Measurements from ENCODE around the gene KCNQ2.

Gene KCNQ2

DNA sequence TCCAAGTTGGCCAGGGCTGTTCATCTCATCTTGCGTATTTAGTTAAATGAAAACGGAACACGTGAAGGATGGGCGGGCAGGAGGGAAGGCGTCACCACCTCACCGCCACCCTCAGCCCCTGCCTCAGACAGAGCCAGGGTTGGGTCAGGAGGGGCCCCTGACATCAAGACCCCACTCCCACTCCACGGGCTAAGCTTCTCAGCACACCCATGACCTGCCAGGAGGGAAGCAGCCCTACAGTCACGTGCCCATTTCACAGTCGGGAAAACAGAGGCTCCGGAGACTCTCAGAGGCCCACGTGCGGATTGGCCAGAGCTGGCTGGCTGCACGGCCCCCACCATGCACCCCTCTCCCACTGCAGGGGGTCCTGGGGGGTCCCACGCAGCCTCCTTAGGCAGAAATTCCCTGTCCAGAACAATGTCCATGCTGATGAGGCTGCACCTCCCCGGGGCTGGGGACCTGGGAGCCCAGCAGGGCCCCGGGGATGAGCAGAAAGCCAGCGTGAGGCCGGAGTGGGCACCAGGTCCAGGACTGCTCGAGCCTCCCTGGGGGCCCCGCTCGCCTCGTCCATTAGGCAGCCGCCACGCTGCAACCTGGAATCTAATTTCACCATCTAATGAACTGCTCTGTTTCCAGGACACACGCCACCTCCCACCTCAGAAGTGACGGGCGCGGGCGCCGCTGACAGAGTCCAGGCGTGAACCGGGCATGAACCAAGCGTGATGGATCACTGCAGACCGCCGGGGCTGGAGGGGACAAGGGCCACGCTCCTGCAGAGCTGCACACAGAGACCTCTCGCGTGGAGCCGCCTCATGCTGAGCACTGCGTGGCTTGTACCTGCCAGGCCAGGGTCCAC lies 15.8 kb downstream of the KCNQ2 start:
- no peak for DNase-seq (ENCODE audit: low read depth)
- no peak for TF ChIP-seq CTCF (IDR thresholded peaks at IDR 0.05; ENCODE audit: low read depth, low read length, missing control alignments)
- in situ Hi-C loops (cut with HindIII; ENCODE audit: low sequenced_read_pairs) = no loop called here
- H3K4me3 ChIP-seq (ENCODE audit: low read depth, low read length) = no peak overlapping the region

DNA sequence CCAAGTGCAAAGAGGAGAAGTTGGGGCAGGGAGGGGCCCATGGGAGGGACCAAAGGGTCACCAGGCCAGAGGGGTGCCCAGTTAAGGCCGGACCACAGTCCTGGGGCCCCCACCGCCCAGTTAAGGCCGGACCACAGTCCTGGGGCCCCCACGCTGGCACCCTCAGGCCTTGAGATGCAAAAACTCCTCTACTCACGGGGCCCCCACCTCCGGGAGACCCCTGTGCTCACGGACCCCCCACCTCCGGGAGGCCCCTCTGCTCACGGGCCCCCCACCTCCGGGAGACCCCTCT lies 16.9 kb downstream of the KCNQ2 start:
- no peak overlapping the region for H3K4me3 ChIP-seq (ENCODE audit: low read depth, low read length)
- TF ChIP-seq CTCF (IDR thresholded peaks at IDR 0.05; ENCODE audit: low read depth, low read length, missing control alignments) = no peak
- no peak for DNase-seq (ENCODE audit: low read depth)
- in situ Hi-C loops (cut with HindIII; ENCODE audit: low sequenced_read_pairs) = no loop called here

- TF ChIP-seq CTCF (IDR thresholded peaks at IDR 0.05; ENCODE audit: low read depth, low read length, missing control alignments) = no peak
- no peak overlapping the region for H3K4me3 ChIP-seq (ENCODE audit: low read depth, low read length)
- in situ Hi-C loops (cut with HindIII; ENCODE audit: low sequenced_read_pairs) = no loop called here
- no peak for DNase-seq (ENCODE audit: low read depth)
Measured at GRCh38 chr20:63454731-63455567, 17.5 kb downstream of the KCNQ2 start.

DNA sequence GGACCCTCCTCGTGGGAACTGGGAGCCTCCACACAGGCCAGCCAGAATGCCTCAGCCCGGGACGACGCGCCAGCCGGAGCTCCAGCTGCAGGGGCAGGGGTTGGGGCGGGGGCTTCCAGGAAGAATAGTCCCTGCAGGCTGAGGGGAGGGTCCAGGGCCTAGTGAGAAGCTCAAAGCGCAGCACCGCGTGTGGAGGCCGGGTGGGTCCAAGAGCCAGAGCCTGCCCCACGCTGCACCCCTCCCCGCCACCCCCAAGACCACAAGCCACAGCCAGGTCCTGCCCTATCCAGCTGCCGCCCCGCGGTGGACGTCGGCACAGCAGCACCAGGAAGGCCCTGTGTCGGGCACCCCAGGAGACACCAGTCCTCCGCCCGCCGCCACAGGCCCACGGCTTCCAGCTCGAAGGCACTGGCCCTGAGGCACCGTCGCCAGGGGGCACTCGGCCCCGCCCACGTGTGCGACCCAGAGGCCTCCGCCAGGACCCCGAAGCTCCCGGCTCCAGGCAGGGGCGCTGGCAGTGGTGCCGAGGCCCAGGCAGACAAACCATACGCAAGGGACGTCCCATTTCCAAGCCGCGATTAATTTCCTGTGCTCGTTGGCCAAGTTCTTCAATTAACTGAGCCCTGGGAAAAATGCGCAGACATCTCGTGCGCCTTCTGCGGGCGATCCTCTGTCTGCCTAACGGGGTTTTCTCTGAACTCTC lies 19.5 kb downstream of the KCNQ2 start:
- in situ Hi-C loops (cut with HindIII; ENCODE audit: low sequenced_read_pairs) = no loop called here
- peak; percentile 20 for TF ChIP-seq CTCF (IDR thresholded peaks at IDR 0.05; ENCODE audit: low read depth, low read length, missing control alignments)
- H3K4me3 ChIP-seq (ENCODE audit: low read depth, low read length) = no peak overlapping the region
- no peak for DNase-seq (ENCODE audit: low read depth)

DNA sequence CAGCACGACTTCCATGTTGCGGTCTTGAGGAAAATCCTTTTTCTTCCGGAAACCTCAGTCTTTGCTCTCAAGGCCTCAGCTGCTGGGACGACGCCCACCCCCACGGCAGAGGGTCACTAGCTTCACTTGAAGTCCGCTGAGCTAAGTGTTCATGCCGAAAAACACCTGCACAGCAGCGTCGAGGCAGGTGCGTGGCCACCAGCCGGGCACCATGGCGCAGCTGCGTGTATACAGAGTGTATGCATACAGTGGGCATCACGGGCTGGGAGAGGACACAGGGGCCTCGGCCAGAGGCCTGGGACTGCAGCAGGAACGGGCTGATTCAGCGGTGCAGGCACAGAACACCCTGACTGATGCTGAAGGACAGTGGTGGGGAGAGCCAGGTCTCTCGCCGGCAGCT lies 20.1 kb downstream of the KCNQ2 start:
- in situ Hi-C loops (cut with HindIII; ENCODE audit: low sequenced_read_pairs) = no loop called here
- no peak for DNase-seq (ENCODE audit: low read depth)
- no peak overlapping the region for H3K4me3 ChIP-seq (ENCODE audit: low read depth, low read length)
- TF ChIP-seq CTCF (IDR thresholded peaks at IDR 0.05; ENCODE audit: low read depth, low read length, missing control alignments) = no peak

GRCh38 chr20:63451821-63452220 lies 20.6 kb downstream of the KCNQ2 start:
- TF ChIP-seq CTCF (IDR thresholded peaks at IDR 0.05; ENCODE audit: low read depth, low read length, missing control alignments) = no peak
- DNase-seq (ENCODE audit: low read depth) = no peak
- H3K4me3 ChIP-seq (ENCODE audit: low read depth, low read length) = no peak overlapping the region
- in situ Hi-C loops (cut with HindIII; ENCODE audit: low sequenced_read_pairs) = no loop called here

All from astrocyte of the cerebellum (primary cell).